ENCODE measurements around the gene NFIA. TPM values are rescaled to one million over a fixed set of nuclear protein-coding genes. Genes with fewer than 3 reads are reported as not detected.

The NFIA gene
- total RNA-seq, 8 experiments from 2014 or later: 1.0 to 57.6 (median 9.2) TPM

DNA sequence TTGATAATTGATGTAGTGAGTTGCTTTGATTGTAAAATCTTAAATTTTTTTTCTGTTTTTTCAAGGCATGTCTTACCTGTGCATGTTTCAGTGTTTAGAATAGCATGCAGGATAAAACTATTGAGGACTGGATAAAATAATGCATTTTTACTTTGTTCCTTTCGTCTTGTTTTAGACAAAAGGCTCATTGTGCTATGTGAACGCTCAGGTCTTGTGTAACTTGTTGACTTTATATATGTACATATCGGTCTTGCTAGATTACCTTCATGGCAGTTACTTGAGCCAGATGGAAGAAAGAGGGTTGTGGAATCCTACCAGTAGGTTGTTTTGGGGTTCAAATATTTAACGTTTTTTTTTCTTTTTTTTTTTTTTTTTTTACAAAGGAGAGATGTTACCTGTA is 7.0 kb downstream of the NFIA start:
- ATAC-seq (replicated peaks in 6 of 8): no peak
- in situ Hi-C loops (cut with MboI; ENCODE audit: low pct_unique_long_range_greater_than_20kb in 2 of 9, low sequenced_read_pairs in 9 of 9, unreplicated experiment in 9 of 9): loop anchor here in 1 of 9 experiments (25.0 kb wide), 1 partner anchor 348 kb away; no protein-coding TSS in a partner anchor
- Histone ChIP-seq H3K4me1 (replicated peaks in 1 of 2) (peaks cover 10 to 15% of the 10 kb centered on the region in 2 donors), H3K4me3 (no peak overlapping the region), H3K27ac (no peak overlapping the region)
- 55 to 84% (median 73%) methylated on average over 4 of the region's 4 CpGs for WGBS, 10 experiments

DNA sequence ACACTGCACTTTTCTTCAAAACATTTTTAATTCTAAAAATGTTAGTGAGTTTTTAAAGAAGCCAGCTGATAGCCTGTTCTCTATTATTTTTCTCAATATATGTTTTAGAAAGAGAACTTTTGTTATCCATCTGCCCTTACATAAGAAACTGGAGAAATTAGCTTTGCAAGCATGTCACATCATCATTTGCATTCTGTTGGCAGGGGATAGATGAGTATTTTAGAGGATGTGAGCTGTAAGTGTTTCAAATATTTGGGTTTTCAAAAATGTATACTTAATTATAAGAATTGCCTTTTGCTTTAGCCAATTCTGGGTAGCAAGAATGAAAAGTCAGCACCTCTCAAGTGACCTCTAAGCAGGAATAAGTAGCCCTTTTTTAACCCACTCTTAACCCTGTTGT is 7.4 kb downstream of the NFIA start:
- no peak overlapping the region for H3K4me3 ChIP-seq
- in situ Hi-C loops (cut with MboI; ENCODE audit: low pct_unique_long_range_greater_than_20kb in 2 of 9, low sequenced_read_pairs in 9 of 9, unreplicated experiment in 9 of 9): loop anchor here in 1 of 9 experiments (25.0 kb wide), 1 partner anchor 348 kb away; no protein-coding TSS in a partner anchor

DNA sequence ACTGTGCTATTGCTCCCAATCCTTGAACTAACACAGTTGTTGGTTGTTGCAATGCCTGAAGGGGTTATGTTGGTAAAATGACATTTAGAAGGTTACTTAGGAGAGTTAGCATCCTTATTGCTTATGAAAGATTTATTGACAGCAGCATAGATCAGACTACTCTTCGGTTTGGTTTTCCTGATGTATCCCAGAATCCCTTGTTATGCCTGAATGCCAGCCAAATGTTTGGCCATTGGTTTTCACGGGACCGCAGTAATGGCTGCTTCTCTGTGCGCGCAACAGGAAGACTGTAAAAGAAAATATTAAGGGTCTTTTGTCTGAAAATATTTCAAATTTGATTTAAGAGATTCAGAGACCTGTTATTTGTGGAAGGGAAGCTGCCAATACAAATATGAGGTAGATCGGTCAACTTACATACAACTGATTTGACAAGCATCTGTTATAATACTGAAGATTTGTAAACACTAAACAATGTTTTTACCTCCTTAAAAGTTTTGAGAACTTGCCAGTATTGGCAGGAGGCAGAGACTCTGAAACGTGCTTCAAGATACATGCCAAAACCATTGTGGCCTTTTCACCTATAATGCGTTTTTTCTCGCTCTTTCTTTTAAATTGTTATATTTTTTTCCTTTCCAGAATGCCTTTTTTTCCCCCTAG is 8.3 kb downstream of the NFIA start:
- no peak overlapping the region for H3K27ac ChIP-seq
- 80 to 96% (median 89%) methylated on average over 4 to 9 of the region's 9 CpGs for WGBS, 10 experiments
- H3K4me1 ChIP-seq (replicated peaks in 1 of 2): peaks cover 11 to 15% of the 10 kb centered on the region in 2 donors
- ATAC-seq (replicated peaks in 6 of 8): no peak
- H3K4me3 ChIP-seq: no peak overlapping the region
- in situ Hi-C loops (cut with MboI; ENCODE audit: low pct_unique_long_range_greater_than_20kb in 2 of 9, low sequenced_read_pairs in 9 of 9, unreplicated experiment in 9 of 9): loop anchor here in 1 of 9 experiments (25.0 kb wide), 1 partner anchor 347 kb away; no protein-coding TSS in a partner anchor

More for the DNA sequence above, 7.4 kb downstream of the NFIA start:
- Histone ChIP-seq H3K4me1 (replicated peaks in 1 of 2) (peaks cover 11 to 15% of the 10 kb centered on the region in 2 donors), H3K27ac (no peak overlapping the region)
- ATAC-seq (replicated peaks in 6 of 8): no peak

- 11 to 100% (median 64%) methylated on average over 1 to 3 of the region's 3 CpGs for WGBS, 10 experiments
- Histone ChIP-seq H3K27ac (no peak overlapping the region), H3K4me1 (replicated peaks in 1 of 2) (peaks cover 11 to 15% of the 10 kb centered on the region in 2 donors), H3K4me3 (no peak overlapping the region)
- ATAC-seq (replicated peaks in 6 of 8): no peak
- in situ Hi-C loops (cut with MboI; ENCODE audit: low pct_unique_long_range_greater_than_20kb in 2 of 9, low sequenced_read_pairs in 9 of 9, unreplicated experiment in 9 of 9): loop anchor here in 1 of 9 experiments (25.0 kb wide), 1 partner anchor 346 kb away; no protein-coding TSS in a partner anchor
Measured at GRCh38 chr1:61091455-61091854, 9.1 kb downstream of the NFIA start.

DNA sequence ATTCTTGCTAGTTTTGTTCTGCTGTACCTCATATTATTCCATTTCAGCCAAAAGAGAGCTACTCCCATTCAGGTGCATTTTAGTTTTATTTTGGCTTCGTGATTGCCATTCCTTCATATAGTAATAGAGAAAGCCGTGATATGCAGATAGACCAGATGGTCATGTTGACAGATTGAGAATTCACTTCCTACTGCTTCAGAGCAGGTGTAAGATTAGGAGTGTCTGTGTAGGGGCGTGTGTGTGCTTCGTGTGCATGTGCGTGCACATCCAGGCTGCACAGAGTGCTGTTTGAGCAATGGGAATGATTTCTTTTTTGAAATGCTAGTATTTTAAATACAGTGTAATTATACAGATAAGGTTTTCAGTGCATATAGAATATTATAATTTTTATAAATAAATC is 10.3 kb downstream of the NFIA start:
- Histone ChIP-seq H3K4me3 (no peak overlapping the region), H3K4me1 (replicated peaks in 1 of 2) (peaks cover 16 to 18% of the 10 kb centered on the region in 2 donors), H3K27ac (no peak overlapping the region)
- in situ Hi-C loops (cut with MboI; ENCODE audit: low pct_unique_long_range_greater_than_20kb in 2 of 9, low sequenced_read_pairs in 9 of 9, unreplicated experiment in 9 of 9): loop anchor here in 1 of 9 experiments (25.0 kb wide), 1 partner anchor 345 kb away; no protein-coding TSS in a partner anchor
- WGBS, 10 experiments: 72 to 100% (median 90%) methylated on average over 2 to 5 of the region's 5 CpGs; no CpG with 5 or more reads in 1 of the 10 experiments
- ATAC-seq (replicated peaks in 6 of 8): no peak

DNA sequence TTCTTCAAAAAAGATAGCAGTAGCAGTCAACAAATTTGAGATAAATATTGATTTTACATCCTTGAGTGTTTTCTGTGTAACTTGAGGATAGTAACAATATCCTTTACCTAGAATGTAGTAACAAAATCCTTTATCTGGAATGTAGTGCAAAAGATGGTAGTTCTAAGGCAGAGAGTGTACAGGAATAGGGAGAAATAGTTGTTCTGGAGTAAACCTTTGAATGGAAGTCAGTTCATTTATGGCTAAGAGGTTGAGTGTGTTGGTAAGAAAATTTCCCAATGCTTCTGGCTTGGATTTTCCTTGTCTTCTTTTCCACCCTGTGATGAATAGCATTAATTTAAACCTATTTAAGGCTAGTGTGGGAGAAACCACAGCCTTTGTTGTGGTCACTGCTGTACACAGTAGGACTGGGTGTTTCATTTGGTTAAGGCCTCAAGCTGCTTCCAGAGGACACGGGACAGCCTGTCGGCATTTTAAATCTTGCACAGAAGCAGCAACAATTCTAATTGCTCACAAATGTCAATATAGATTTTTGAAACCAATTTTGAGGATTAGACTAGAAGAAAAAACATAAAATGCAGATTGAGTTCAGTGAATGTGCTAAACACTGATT is 11.3 kb downstream of the NFIA start:
- H3K27ac ChIP-seq: no peak overlapping the region
- in situ Hi-C loops (cut with MboI; ENCODE audit: low pct_unique_long_range_greater_than_20kb in 2 of 9, low sequenced_read_pairs in 9 of 9, unreplicated experiment in 9 of 9): loop anchor here in 1 of 9 experiments (25.0 kb wide), 1 partner anchor 344 kb away; no protein-coding TSS in a partner anchor
- peaks cover 16 to 26% of the 10 kb centered on the region in 2 donors for H3K4me1 ChIP-seq (replicated peaks in 1 of 2)
- WGBS, 10 experiments: 4 to 83% (median 72%) methylated on average over 2 of the region's 2 CpGs; no CpG with 5 or more reads in 5 of the 10 experiments
- H3K4me3 ChIP-seq: no peak overlapping the region
- ATAC-seq (replicated peaks in 6 of 8): peak in 3 of 8 experiments; percentile 29 to 75 (median 71)

- in situ Hi-C loops (cut with MboI; ENCODE audit: low pct_unique_long_range_greater_than_20kb in 2 of 9, low sequenced_read_pairs in 9 of 9, unreplicated experiment in 9 of 9): loop anchor here in 1 of 9 experiments (25.0 kb wide), 1 partner anchor 342 kb away; no protein-coding TSS in a partner anchor
Measured at GRCh38 chr1:61094677-61095469, 12.5 kb downstream of the NFIA start.

GRCh38 chr1:61095470-61095812 is 13.1 kb downstream of the NFIA start:
- in situ Hi-C loops (cut with MboI; ENCODE audit: low pct_unique_long_range_greater_than_20kb in 2 of 9, low sequenced_read_pairs in 9 of 9, unreplicated experiment in 9 of 9): loop anchor here in 1 of 9 experiments (25.0 kb wide), 1 partner anchor 342 kb away; no protein-coding TSS in a partner anchor
- Histone ChIP-seq H3K4me3 (no peak overlapping the region), H3K27ac (no peak overlapping the region), H3K4me1 (replicated peaks in 1 of 2) (peaks cover 16 to 22% of the 10 kb centered on the region in 2 donors)
- ATAC-seq (replicated peaks in 6 of 8): no peak
- WGBS, 10 experiments: 37 to 100% (median 83%) methylated on average over 1 to 2 of the region's 2 CpGs

More at GRCh38 chr1:61094677-61095469, 12.5 kb downstream of the NFIA start:
- Histone ChIP-seq H3K4me3 (no peak overlapping the region), H3K4me1 (replicated peaks in 1 of 2) (peaks cover 16 to 23% of the 10 kb centered on the region in 2 donors), H3K27ac (no peak overlapping the region)
- no peak for ATAC-seq (replicated peaks in 6 of 8)
- 28 to 97% (median 88%) methylated on average over 2 to 4 of the region's 4 CpGs for WGBS, 10 experiments

DNA sequence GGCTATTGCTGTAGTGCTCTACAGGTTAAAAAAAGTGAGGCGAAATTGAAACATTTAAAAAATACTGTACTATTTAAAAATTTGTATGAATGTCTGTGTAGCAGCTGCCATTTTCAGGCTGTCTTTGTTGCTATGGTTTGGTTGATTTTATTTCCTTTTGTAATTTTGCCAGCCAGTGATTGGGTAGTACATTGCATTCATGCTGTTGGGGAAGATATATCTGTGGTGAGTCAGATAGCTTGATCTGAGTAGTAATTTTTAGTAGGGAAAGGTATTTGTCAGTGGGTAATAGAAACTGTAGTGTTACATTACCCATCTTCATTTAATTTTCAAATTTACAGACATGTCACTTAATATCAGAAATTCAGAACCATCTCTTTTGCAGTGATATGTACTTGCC is 15.0 kb downstream of the NFIA start:
- H3K27ac ChIP-seq: no peak overlapping the region
- H3K4me3 ChIP-seq: no peak overlapping the region
- WGBS, 10 experiments: 82 to 100% (median 100%) methylated on average over 1 of the region's 1 CpG; no CpG with 5 or more reads in 2 of the 10 experiments
- in situ Hi-C loops (cut with MboI; ENCODE audit: low pct_unique_long_range_greater_than_20kb in 2 of 9, low sequenced_read_pairs in 9 of 9, unreplicated experiment in 9 of 9): loop anchor here in 1 of 9 experiments (25.0 kb wide), 1 partner anchor 340 kb away; no protein-coding TSS in a partner anchor
- ATAC-seq (replicated peaks in 6 of 8): peak in 4 of 8 experiments; percentile 33 to 75 (median 58)
- peaks cover 9 to 16% of the 10 kb centered on the region in 2 donors for H3K4me1 ChIP-seq (replicated peaks in 1 of 2)

DNA sequence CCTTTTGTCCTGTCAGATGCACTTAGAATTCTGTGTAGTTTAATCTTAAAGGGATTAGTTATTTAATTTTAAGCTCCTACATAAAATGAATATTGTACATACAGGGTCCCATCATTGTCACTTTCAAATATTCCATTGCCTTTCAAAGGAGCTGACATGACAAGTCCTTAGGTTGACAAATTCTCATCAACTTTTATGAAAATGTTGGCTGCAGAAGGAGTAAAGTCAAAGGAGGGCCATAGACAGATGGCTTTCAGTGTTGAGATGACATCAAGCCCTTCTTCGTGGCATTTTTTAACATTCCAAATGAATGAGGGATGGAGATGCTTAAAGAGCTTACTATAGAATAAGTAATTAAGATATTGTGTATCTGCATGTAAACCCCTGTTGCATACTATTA is 15.4 kb downstream of the NFIA start:
- ATAC-seq (replicated peaks in 6 of 8): no peak
- H3K4me3 ChIP-seq: no peak overlapping the region
- H3K4me1 ChIP-seq (replicated peaks in 1 of 2): peaks cover 9 to 15% of the 10 kb centered on the region in 2 donors
- H3K27ac ChIP-seq: no peak overlapping the region
- 11 to 100% (median 57%) methylated on average over 1 of the region's 1 CpG; no CpG with 5 or more reads in 3 of the 10 experiments for WGBS, 10 experiments
- in situ Hi-C loops (cut with MboI; ENCODE audit: low pct_unique_long_range_greater_than_20kb in 2 of 9, low sequenced_read_pairs in 9 of 9, unreplicated experiment in 9 of 9): loop anchor here in 1 of 9 experiments (25.0 kb wide), 1 partner anchor 340 kb away; no protein-coding TSS in a partner anchor

DNA sequence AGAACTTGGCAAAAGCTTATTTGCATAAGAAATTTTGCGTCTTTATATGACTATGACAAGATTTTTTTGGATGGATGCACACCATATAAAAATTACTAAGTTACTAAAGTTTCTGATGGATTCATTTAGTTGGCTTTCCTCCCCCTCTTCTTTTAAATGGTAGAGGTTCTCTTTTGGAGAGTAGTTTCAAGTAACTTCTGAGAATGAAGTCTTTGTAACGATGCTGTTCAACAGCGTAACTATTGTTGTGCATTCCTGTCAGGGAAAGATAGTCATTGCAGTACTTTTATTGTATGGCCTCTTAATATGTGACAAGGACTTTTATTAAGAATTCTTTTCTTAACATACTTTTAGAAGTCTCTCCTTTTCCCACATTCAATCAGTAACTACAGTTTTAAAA is 16.0 kb downstream of the NFIA start:
- no peak for ATAC-seq (replicated peaks in 6 of 8)
- H3K27ac ChIP-seq: no peak overlapping the region
- H3K4me1 ChIP-seq (replicated peaks in 1 of 2): peaks cover 9 to 17% of the 10 kb centered on the region in 2 donors
- in situ Hi-C loops (cut with MboI; ENCODE audit: low pct_unique_long_range_greater_than_20kb in 2 of 9, low sequenced_read_pairs in 9 of 9, unreplicated experiment in 9 of 9): loop anchor here in 1 of 9 experiments (25.0 kb wide), 1 partner anchor 339 kb away; no protein-coding TSS in a partner anchor
- 80 to 100% (median 85%) methylated on average over 1 to 3 of the region's 3 CpGs for WGBS, 10 experiments
- H3K4me3 ChIP-seq: no peak overlapping the region

GRCh38 chr1:61098906-61099437 is 16.6 kb downstream of the NFIA start:
- Histone ChIP-seq H3K4me1 (replicated peaks in 1 of 2) (peaks cover 9 to 13% of the 10 kb centered on the region in 2 donors), H3K4me3 (no peak overlapping the region), H3K27ac (no peak overlapping the region)
- WGBS, 10 experiments: 88 to 100% (median 95%) methylated on average over 1 to 4 of the region's 4 CpGs
- in situ Hi-C loops (cut with MboI; ENCODE audit: low pct_unique_long_range_greater_than_20kb in 2 of 9, low sequenced_read_pairs in 9 of 9, unreplicated experiment in 9 of 9): loop anchor here in 1 of 9 experiments (25.0 kb wide), 1 partner anchor 338 kb away; no protein-coding TSS in a partner anchor
- no peak for ATAC-seq (replicated peaks in 6 of 8)

Measured in motor neuron (in vitro differentiated cells).